GM19328 (cell line): ENCODE results near the gene ABL1.

Experiments
- ATAC-seq: cut with Tn5 transposase; IDR thresholded peaks from one replicate; pipeline ENCODE4 v1.9.1; 2021; ENCODE audit warnings: mild to moderate bottlenecking, moderate library complexity; ENCODE audit not compliant: unreplicated experiment

The ABL1 gene

GRCh38 chr9:130870491-130871381 lies 35.7 kb downstream of the ABL1 start:
- no peak for ATAC-seq

GRCh38 chr9:130871395-130872062 lies 36.5 kb downstream of the ABL1 start:
- ATAC-seq: no peak

- ATAC-seq: no peak
Observed at GRCh38 chr9:130872093-130872492, 37.0 kb downstream of the ABL1 start.

GRCh38 chr9:130872508-130872907 lies 37.5 kb downstream of the ABL1 start:
- ATAC-seq: no peak

GRCh38 chr9:130872912-130873503 lies 38.0 kb downstream of the ABL1 start:
- no peak for ATAC-seq

GRCh38 chr9:130873966-130874365 lies 38.9 kb downstream of the ABL1 start:
- ATAC-seq: no peak

GRCh38 chr9:130874783-130875182 lies 39.7 kb downstream of the ABL1 start:
- no peak for ATAC-seq

- no peak for ATAC-seq
Observed at GRCh38 chr9:130877300-130877699, 42.2 kb downstream of the ABL1 start.

GRCh38 chr9:130878295-130878694 lies 43.2 kb downstream of the ABL1 start:
- ATAC-seq: no peak

GRCh38 chr9:130879863-130880411 lies 44.9 kb downstream of the ABL1 start:
- ATAC-seq: no peak

- ATAC-seq: no peak
Observed at GRCh38 chr9:130880599-130881220, 45.7 kb downstream of the ABL1 start.

GRCh38 chr9:130881516-130881915 lies 46.5 kb downstream of the ABL1 start:
- ATAC-seq: no peak

GRCh38 chr9:130882696-130883225 lies 47.7 kb downstream of the ABL1 start:
- no peak for ATAC-seq

GRCh38 chr9:130883479-130883878 lies 48.4 kb downstream of the ABL1 start:
- ATAC-seq: no peak

GRCh38 chr9:130884111-130884531 lies 49.1 kb downstream of the ABL1 start:
- no peak for ATAC-seq

GRCh38 chr9:130884542-130885483 lies 49.8 kb downstream of the ABL1 start:
- ATAC-seq: no peak

GRCh38 chr9:130885484-130886375 lies 50.7 kb downstream of the ABL1 start:
- no peak for ATAC-seq

- no peak for ATAC-seq
Observed at GRCh38 chr9:130886981-130887380, 51.9 kb downstream of the ABL1 start.
